Prostate gland (tissue), 2 donors: ENCODE data around the gene CPD.

Source experiments
- POLR2AphosphoS5 ChIP-seq: sonication (generic); formaldehyde crosslinking; IDR thresholded peaks from one replicate; pipeline ENCODE4 v1.6.1; 2017; ENCODE audit warnings: antibody characterized with exemption
- TF ChIP-seq, protein P1 (sequence below), 4 experiments: fragments of 200-600 bp in 2 of 4; fragments of 450-650 bp in 2 of 4; sonication (generic) in 2 of 4; IDR thresholded peaks; 1 replicate in 3 of 4; 2 replicates in 1 of 4; pipeline ENCODE4 v1.5.1; 2016 to 2019; ENCODE audit warnings: antibody characterized with exemption in 4 of 4, mild to moderate bottlenecking in 2 of 4, moderate library complexity in 2 of 4

DNA sequence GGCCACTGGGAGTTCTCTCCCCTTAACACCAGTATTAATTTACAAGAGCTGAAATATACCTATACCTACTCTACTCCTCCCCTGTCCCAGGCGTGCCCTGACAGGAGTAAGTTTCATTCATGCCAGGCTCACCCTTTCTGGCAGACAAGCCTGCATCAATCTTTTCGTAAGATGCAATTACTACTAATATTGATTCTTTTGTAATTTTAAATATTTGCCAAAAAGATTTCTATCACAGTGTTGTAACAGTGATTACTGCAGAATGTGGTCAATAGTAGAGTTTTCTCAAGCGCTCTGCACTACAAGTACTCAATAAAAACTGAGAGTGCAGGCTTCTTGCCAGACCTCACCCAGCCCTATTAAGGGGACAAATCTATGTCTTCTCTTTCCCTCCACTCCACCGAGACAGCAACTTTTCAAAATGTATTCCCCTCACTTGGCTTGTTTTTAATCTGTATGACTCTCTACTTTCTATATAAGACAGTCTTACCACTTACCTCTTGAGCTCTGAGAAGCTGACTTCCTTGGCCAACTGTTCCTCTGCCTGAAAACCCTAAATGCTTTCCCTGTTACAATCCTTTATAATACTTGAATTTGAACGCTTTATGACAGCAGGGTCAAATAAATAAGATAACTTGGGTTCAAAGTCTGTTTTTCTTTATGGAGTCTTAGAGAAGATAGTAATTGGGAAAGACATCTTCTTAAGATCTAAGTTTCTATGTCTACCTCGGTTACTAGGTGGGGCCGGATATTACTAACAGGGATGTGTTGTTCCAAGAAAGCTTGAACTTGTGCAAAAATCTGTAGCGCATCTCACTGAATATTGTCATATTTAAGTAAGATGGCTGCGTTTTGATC, 45.0 kb upstream of the CPD start, which contains the start of gene TMIGD1:
- TF ChIP-seq, protein P1, sequence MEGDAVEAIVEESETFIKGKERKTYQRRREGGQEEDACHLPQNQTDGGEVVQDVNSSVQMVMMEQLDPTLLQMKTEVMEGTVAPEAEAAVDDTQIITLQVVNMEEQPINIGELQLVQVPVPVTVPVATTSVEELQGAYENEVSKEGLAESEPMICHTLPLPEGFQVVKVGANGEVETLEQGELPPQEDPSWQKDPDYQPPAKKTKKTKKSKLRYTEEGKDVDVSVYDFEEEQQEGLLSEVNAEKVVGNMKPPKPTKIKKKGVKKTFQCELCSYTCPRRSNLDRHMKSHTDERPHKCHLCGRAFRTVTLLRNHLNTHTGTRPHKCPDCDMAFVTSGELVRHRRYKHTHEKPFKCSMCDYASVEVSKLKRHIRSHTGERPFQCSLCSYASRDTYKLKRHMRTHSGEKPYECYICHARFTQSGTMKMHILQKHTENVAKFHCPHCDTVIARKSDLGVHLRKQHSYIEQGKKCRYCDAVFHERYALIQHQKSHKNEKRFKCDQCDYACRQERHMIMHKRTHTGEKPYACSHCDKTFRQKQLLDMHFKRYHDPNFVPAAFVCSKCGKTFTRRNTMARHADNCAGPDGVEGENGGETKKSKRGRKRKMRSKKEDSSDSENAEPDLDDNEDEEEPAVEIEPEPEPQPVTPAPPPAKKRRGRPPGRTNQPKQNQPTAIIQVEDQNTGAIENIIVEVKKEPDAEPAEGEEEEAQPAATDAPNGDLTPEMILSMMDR (IDR thresholded peaks at IDR 0.05) = no peak
- peak; percentile 49 for TF ChIP-seq POLR2AphosphoS5
